GM12878 (cell line): ENCODE results near the gene EDC3. TPM values are rescaled to one million over a fixed set of nuclear protein-coding genes. Genes with fewer than 3 reads are reported as not detected.

Source experiments
- ATAC-seq: fragments of 200-7000 bp; cut with Tn5 transposase; 3 replicates; pipeline ENCODE4 v1.9.1; 2020; ENCODE audit warnings: mild to moderate bottlenecking, moderate library complexity
- BruUV-seq: library from RNA; stranded (reverse); fragments of 400-500 nt; replicated peaks from 2 replicates; lab custom pipeline; 2021; lab: Mats Ljungman, UMichigan
- CTCF ChIA-PET: fragments of 300-600 bp; sonication (Branson Sonifier 250); formaldehyde crosslinking; extraction: SDS; loops from one replicate; lab custom pipeline; 2021; ENCODE audit warnings: inconsistent platforms; lab: Yijun Ruan, JAX
- POLR2A ChIA-PET: fragments of 350-600 bp; formaldehyde crosslinking; extraction: SDS; loops from one replicate; lab custom pipeline; 2021; ENCODE audit warnings: inconsistent platforms; lab: Charles Lee
- RAD21 ChIA-PET: fragments of 300-600 bp; sonication (Branson Sonifier 250); formaldehyde crosslinking; loops from one replicate; lab custom pipeline; 2023; ENCODE audit warnings: antibody characterized with exemption; ENCODE audit not compliant: unreplicated experiment; lab: Charles Lee
- SMC1A ChIA-PET: fragments of 300-600 bp; sonication (Branson Sonifier 250); formaldehyde crosslinking; loops from one replicate; lab custom pipeline; 2023; ENCODE audit not compliant: unreplicated experiment, uncharacterized antibody; lab: Charles Lee
- DNase-seq: peaks from one replicate; pipeline ENCODE4 v3.0.0-alpha.2; 2011; ENCODE audit warnings: low read depth, low spot score
- FAIRE-seq: peaks from 3 replicates; lab custom pipeline; 2011; peaks lifted over from hg19 to GRCh38; lab: Jason Lieb, UNC
- H2AFZ ChIP-seq: 2 replicates; pipeline ENCODE4 v1.6.0; 2011; ENCODE audit warnings: low read depth, low read length, control low read depth; ENCODE audit not compliant: control insufficient read depth
- H3K27ac ChIP-seq: 2 replicates; pipeline ENCODE4 v1.5.1; 2011; ENCODE audit warnings: control low read depth; ENCODE audit not compliant: control insufficient read depth, insufficient read depth
- H3K27me3 ChIP-seq, 2 experiments: replicated peaks in 1 of 2; 2 replicates each; pipeline versions ENCODE4 v1.6.0 to v1.6.1; 2011; ENCODE audit warnings: low read length in 1 of 2; ENCODE audit not compliant: control insufficient read depth in 2 of 2, insufficient read depth in 2 of 2
- H3K36me3 ChIP-seq, 2 experiments: 2 replicates each; pipeline ENCODE4 v1.5.1; 2011; ENCODE audit warnings: low read length in 1 of 2; ENCODE audit not compliant: control insufficient read depth in 2 of 2, insufficient read depth in 2 of 2
- H3K4me1 ChIP-seq: 2 replicates; pipeline ENCODE4 v1.6.1; 2011; ENCODE audit warnings: mild to moderate bottlenecking, low read length, moderate library complexity, mixed read lengths; ENCODE audit not compliant: control insufficient read depth, insufficient read depth
- H3K4me2 ChIP-seq: 2 replicates; pipeline ENCODE4 v1.6.0; 2011; ENCODE audit warnings: control low read depth; ENCODE audit not compliant: control insufficient read depth, insufficient read depth
- H3K4me3 ChIP-seq: fragments of 200-600 bp; sonication (generic); 2 replicates; pipeline ENCODE4 v1.5.1; 2016
- H3K79me2 ChIP-seq: 2 replicates; pipeline ENCODE4 v1.6.0; 2011; ENCODE audit warnings: low read length; ENCODE audit not compliant: control insufficient read depth, insufficient read depth
- H3K9ac ChIP-seq: 2 replicates; pipeline ENCODE4 v1.8.0; 2011; ENCODE audit warnings: low read length, control low read depth, mixed read lengths; ENCODE audit not compliant: control insufficient read depth, insufficient read depth
- H3K9me3 ChIP-seq: replicated peaks from 3 replicates; pipeline ENCODE4 v1.5.1; 2011; ENCODE audit warnings: mild to moderate bottlenecking, low read length; ENCODE audit not compliant: control insufficient read depth, insufficient read depth
- H4K20me1 ChIP-seq: 2 replicates; pipeline ENCODE4 v1.6.0; 2011; ENCODE audit not compliant: control insufficient read depth, insufficient read depth
- BRCA1 ChIP-seq: IDR thresholded peaks from 2 replicates; pipeline ENCODE4 v1.6.1; 2011; ENCODE audit warnings: low read depth, low read length, improper control_type of control experiment
- ESRRA ChIP-seq: IDR thresholded peaks from 2 replicates; pipeline ENCODE4 v1.6.1; 2012; ENCODE audit warnings: mild to moderate bottlenecking, low read length, improper control_type of control experiment
- FOXM1 ChIP-seq: IDR thresholded peaks from 2 replicates; pipeline ENCODE4 v1.6.1; 2012; ENCODE audit warnings: low read depth, mild to moderate bottlenecking, inconsistent platforms, low read length, moderate library complexity
- KAT2A ChIP-seq: conservative IDR thresholded peaks from 2 replicates; pipeline ENCODE4 v1.6.1; 2011; ENCODE audit warnings: low read depth, low read length; ENCODE audit not compliant: control insufficient read depth
- LARP7 ChIP-seq: fragments of 450-650 bp; IDR thresholded peaks from 2 replicates; pipeline ENCODE4 v1.6.1; 2017; ENCODE audit warnings: mild to moderate bottlenecking
- RELA ChIP-seq: fragments of 450-650 bp; IDR thresholded peaks from 2 replicates; pipeline ENCODE4 v1.8.0; 2014; ENCODE audit warnings: borderline replicate concordance; ENCODE audit not compliant: partially characterized antibody
- SMARCA5 ChIP-seq: fragments of 450-650 bp; IDR thresholded peaks from 2 replicates; pipeline ENCODE4 v1.6.1; 2017; ENCODE audit warnings: mild to moderate bottlenecking
- YY1 ChIP-seq: IDR thresholded peaks from 2 replicates; pipeline ENCODE4 v1.6.1; 2011; ENCODE audit warnings: low read depth, mild to moderate bottlenecking, low read length
- ZNF622 ChIP-seq: fragments of 450-650 bp; IDR thresholded peaks from 2 replicates; pipeline ENCODE4 v1.6.1; 2017; ENCODE audit warnings: mild to moderate bottlenecking, inconsistent platforms
- WGBS: methylation state at CpG from one replicate; pipeline ENCODE4 v1.1.6; 2016; ENCODE audit warnings: low lambda C conversion rate; ENCODE audit not compliant: insufficient replicate concordance, insufficient coverage; ENCODE audit errors: missing lambda C conversion rate; 5-methylcytosine and 5-hydroxymethylcytosine counted together
- in situ Hi-C: fragments of 300-500 bp; cut with MboI; formaldehyde crosslinking; loops from 9 replicates; pipeline ENCODE4 v1.14.3; 2018; ENCODE audit warnings: mixed read lengths
- intact Hi-C: fragments of 100-400 bp; cut with micrococcal nuclease; formaldehyde crosslinking; loops from one replicate; pipeline ENCODE4 v1.14.2; 2022; ENCODE audit not compliant: unreplicated experiment
- polyA plus RNA-seq, 11 experiments: library from polyadenylated mRNA; depleted of rRNA in 4 of 11; unstranded in 6 of 11; stranded (reverse) in 5 of 11; fragments of >200 nt; fragmentation: Nextera tagmentation in 4 of 11; fragmentation: Illumina TruSeq in 1 of 11; extraction: Ambion mirVana in 4 of 11; extraction: Trizol in 1 of 11; gene quantifications; 1 replicate in 1 of 11; 2 replicates in 10 of 11; pipeline versions ENCODE4 v1.2.1 to v1.2.3, GENCODE V29; 2011 to 2016; ENCODE audit warnings: inconsistent platforms in 2 of 11, missing spikeins in 2 of 11, low read depth in 1 of 11
- total RNA-seq, 4 experiments: library from RNA; depleted of rRNA in 3 of 4; stranded (reverse); fragments of >200 nt in 3 of 4; fragmentation: Illumina TruSeq in 1 of 4; extraction: Trizol in 1 of 4; gene quantifications; 2 replicates each; pipeline versions ENCODE4 v1.2.1 to v1.2.3, GENCODE V29; 2013 to 2021
- TF ChIP-seq, protein P1 (sequence below): fragments of 450-650 bp; IDR thresholded peaks from 2 replicates; pipeline ENCODE4 v1.6.1; 2018; ENCODE audit warnings: borderline replicate concordance, mild to moderate bottlenecking; ENCODE audit not compliant: partially characterized antibody
- TF ChIP-seq, protein P2 (sequence below): fragments of 450-650 bp; formaldehyde crosslinking; IDR thresholded peaks from 2 replicates; pipeline ENCODE4 v1.4.0; 2022; ENCODE audit warnings: mild to moderate bottlenecking, moderate library complexity
- TF ChIP-seq, protein P3 (sequence below): IDR thresholded peaks from 2 replicates; pipeline ENCODE4 v1.6.1; 2011; ENCODE audit warnings: borderline replicate concordance, low read depth, mild to moderate bottlenecking, moderate library complexity, mixed read lengths, low read length; ENCODE audit not compliant: insufficient read depth; ENCODE audit errors: extremely low read length

The EDC3 gene
- total and polyA plus RNA-seq, 10 of the 15 experiments (the other 5 are each of a cell fraction or from before 2014, with no cell fraction given): 11.8 to 48.4 (median 35.3) TPM

DNA sequence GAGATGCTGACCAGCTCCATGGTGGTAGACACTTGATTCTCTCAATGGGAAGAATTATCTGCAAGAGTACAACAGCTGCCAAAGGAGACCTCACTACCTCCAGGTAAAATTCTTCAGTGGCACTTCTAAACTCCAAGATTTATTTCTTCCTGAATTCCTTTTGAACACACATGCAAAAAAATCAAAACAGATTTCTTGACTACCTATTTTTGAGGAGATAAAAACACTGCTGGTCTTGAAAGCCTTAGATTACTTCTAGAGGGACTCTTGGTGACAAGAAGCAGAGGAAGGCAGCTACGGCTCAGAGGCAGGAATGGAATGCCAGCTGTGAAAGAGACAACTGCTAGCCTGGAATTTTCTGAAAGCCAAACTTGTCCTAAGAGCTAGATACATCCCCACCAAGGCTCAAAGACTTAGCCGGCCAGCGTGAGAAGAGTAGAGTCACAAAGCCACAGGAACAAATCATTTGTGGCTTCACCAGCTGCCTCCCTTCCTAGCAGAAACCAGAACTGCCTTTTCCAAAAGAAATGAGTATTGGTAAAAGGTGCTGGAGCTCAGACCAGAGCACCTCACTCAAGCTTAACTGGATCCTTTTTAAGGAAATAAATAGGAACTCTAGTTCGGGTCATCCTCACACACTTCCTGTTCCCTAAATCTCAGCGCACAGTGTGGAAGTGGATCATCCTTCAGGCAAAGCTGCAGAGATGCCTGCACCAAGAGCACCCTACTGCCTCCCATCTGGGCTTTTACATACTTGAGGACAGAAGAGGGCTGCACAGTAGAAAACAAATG lies 47.6 kb downstream of the EDC3 start:
- in situ Hi-C loops (no loop called here), intact Hi-C loops (no loop called here)
- no peak for ATAC-seq
- FAIRE-seq: no peak
- Histone ChIP-seq H2AFZ (no peak overlapping the region), H3K9me3 (no peaks in the 10 kb centered on the region), H4K20me1 (no peaks in the 10 kb centered on the region), H3K36me3 (peaks cover 1 to 12% of the 10 kb centered on the region in 2 experiments), H3K79me2 (no peaks in the 10 kb centered on the region), H3K27ac (no peak overlapping the region), H3K4me1 (peaks cover under 1% of the 10 kb centered on the region; the same call in 1 of the 2 replicates), H3K4me3 (no peak overlapping the region), H3K4me2 (no peak overlapping the region), H3K27me3 (no peaks in the 10 kb centered on the region), H3K9ac (no peak overlapping the region)
- DNase-seq: no peak
- POLR2A ChIA-PET: interaction anchor here (0.6 to 1.0 kb wide), 3 partner anchors 15 to 157 kb away, joined by 3 to 4 read pairs (median 4); no protein-coding TSS in a partner anchor
- TF ChIP-seq LARP7 (no peak), KAT2A (no peak), FOXM1 (no peak), SMARCA5 (no peak), RELA (no peak), ESRRA (no peak), ZNF622 (no peak), BRCA1 (no peak), YY1 (no peak)
- TF ChIP-seq, protein P1, sequence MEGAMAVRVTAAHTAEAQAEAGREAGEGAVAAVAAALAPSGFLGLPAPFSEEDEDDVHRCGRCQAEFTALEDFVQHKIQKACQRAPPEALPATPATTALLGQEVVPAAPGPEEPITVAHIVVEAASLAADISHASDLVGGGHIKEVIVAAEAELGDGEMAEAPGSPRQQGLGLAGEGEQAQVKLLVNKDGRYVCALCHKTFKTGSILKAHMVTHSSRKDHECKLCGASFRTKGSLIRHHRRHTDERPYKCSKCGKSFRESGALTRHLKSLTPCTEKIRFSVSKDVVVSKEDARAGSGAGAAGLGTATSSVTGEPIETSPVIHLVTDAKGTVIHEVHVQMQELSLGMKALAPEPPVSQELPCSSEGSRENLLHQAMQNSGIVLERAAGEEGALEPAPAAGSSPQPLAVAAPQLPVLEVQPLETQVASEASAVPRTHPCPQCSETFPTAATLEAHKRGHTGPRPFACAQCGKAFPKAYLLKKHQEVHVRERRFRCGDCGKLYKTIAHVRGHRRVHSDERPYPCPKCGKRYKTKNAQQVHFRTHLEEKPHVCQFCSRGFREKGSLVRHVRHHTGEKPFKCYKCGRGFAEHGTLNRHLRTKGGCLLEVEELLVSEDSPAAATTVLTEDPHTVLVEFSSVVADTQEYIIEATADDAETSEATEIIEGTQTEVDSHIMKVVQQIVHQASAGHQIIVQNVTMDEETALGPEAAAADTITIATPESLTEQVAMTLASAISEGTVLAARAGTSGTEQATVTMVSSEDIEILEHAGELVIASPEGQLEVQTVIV: no peak
- TF ChIP-seq, protein P2, sequence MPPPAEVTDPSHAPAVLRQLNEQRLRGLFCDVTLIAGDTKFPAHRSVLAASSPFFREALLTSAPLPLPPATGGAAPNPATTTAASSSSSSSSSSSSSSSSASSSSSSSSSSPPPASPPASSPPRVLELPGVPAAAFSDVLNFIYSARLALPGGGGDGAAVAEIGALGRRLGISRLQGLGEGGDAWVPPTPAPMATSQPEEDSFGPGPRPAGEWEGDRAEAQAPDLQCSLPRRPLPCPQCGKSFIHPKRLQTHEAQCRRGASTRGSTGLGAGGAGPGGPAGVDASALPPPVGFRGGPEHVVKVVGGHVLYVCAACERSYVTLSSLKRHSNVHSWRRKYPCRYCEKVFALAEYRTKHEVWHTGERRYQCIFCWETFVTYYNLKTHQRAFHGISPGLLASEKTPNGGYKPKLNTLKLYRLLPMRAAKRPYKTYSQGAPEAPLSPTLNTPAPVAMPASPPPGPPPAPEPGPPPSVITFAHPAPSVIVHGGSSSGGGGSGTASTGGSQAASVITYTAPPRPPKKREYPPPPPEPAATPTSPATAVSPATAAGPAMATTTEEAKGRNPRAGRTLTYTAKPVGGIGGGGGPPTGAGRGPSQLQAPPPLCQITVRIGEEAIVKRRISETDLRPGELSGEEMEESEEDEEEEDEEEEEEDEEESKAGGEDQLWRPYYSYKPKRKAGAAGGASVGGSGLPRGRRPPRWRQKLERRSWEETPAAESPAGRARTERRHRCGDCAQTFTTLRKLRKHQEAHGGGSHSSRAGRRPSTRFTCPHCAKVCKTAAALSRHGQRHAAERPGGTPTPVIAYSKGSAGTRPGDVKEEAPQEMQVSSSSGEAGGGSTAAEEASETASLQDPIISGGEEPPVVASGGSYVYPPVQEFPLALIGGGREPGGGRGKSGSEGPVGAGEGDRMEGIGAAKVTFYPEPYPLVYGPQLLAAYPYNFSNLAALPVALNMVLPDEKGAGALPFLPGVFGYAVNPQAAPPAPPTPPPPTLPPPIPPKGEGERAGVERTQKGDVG (CRISPR knock-in tag): no peak
- TF ChIP-seq, protein P3, sequence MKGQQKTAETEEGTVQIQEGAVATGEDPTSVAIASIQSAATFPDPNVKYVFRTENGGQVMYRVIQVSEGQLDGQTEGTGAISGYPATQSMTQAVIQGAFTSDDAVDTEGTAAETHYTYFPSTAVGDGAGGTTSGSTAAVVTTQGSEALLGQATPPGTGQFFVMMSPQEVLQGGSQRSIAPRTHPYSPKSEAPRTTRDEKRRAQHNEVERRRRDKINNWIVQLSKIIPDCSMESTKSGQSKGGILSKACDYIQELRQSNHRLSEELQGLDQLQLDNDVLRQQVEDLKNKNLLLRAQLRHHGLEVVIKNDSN: no peak
- no TSS peak for BruUV-seq
- SMC1A ChIA-PET: no interaction called here
- RAD21 ChIA-PET: no interaction called here
- CTCF ChIA-PET: interaction anchor here (1.6 to 18.9 kb wide), 2 partner anchors 16 to 119 kb away, joined by 6 to 380 read pairs; no protein-coding TSS in a partner anchor
- WGBS: 78% methylated on average over 5 of the region's 5 CpGs
